Breast epithelium (tissue), 4 donors: ENCODE results near the gene ADAM12. TPM values are rescaled to one million over a fixed set of nuclear protein-coding genes. Genes with fewer than 3 reads are reported as not detected.

Experiments
- DNase-seq, 2 donors: peaks; one replicate each; pipeline ENCODE4 v3.0.0-alpha.2; 2019; ENCODE audit warnings: low spot score in 2 of 2
- H3K27ac ChIP-seq, 2 donors: fragments of 200-600 bp; sonication (generic) in 1 of 2; one replicate each; pipeline ENCODE4 v1.5.1; 2016 to 2019; ENCODE audit warnings: mild to moderate bottlenecking in 1 of 2
- H3K27me3 ChIP-seq, 2 donors: fragments of 200-600 bp; sonication (generic) in 1 of 2; one replicate each; pipeline versions ENCODE4 v1.5.1 to v1.6.0; 2017 to 2019; ENCODE audit warnings: control low read depth in 1 of 2, mild to moderate bottlenecking in 1 of 2
- H3K36me3 ChIP-seq: fragments of 200-600 bp; one replicate; pipeline ENCODE4 v1.5.1; 2019
- H3K4me1 ChIP-seq, 2 donors: fragments of 200-600 bp; sonication (generic); one replicate each; pipeline ENCODE4 v1.5.1; 2016 to 2019; ENCODE audit warnings: control low read depth in 1 of 2
- H3K4me3 ChIP-seq, 3 donors: fragments of 200-600 bp; sonication (generic); 1 replicate in 2 of 3; 2 replicates in 1 of 3; pipeline ENCODE4 v1.5.1; 2016 to 2019; ENCODE audit warnings: mild to moderate bottlenecking in 3 of 3, moderate library complexity in 2 of 3
- H3K9me3 ChIP-seq, 2 donors: fragments of 200-600 bp; sonication (generic) in 1 of 2; one replicate each; pipeline ENCODE4 v1.5.1; 2016 to 2019; ENCODE audit warnings: control low read depth in 1 of 2
- POLR2A ChIP-seq: fragments of 450-650 bp; IDR thresholded peaks from one replicate; pipeline ENCODE4 v1.6.1; 2016; ENCODE audit warnings: antibody characterized with exemption, mild to moderate bottlenecking, moderate library complexity
- POLR2AphosphoS5 ChIP-seq, 3 donors: sonication (generic); formaldehyde crosslinking; IDR thresholded peaks; one replicate each; pipeline ENCODE4 v1.6.1; 2017; ENCODE audit warnings: antibody characterized with exemption in 3 of 3
- intact Hi-C: fragments of 100-400 bp; cut with DNase I; formaldehyde crosslinking; loops from one replicate; pipeline ENCODE4 v1.15.1; 2023; ENCODE audit warnings: low total_unique reads
- total RNA-seq, 3 donors: library from RNA; depleted of rRNA; stranded (reverse); fragments of >200 nt; gene quantifications; one replicate each; pipeline ENCODE4 v1.1.0, GENCODE V29; 2016
- TF ChIP-seq, protein P1 (sequence below), 3 donors: fragments of 450-650 bp; IDR thresholded peaks; one replicate each; pipeline ENCODE4 v1.5.1; 2016 to 2017; ENCODE audit warnings: antibody characterized with exemption in 3 of 3, mild to moderate bottlenecking in 3 of 3, moderate library complexity in 3 of 3

ADAM12 gene
- total RNA-seq, 3 donors from 2014 or later, result 8.6 to 16.4 (median 13.9) TPM

DNA sequence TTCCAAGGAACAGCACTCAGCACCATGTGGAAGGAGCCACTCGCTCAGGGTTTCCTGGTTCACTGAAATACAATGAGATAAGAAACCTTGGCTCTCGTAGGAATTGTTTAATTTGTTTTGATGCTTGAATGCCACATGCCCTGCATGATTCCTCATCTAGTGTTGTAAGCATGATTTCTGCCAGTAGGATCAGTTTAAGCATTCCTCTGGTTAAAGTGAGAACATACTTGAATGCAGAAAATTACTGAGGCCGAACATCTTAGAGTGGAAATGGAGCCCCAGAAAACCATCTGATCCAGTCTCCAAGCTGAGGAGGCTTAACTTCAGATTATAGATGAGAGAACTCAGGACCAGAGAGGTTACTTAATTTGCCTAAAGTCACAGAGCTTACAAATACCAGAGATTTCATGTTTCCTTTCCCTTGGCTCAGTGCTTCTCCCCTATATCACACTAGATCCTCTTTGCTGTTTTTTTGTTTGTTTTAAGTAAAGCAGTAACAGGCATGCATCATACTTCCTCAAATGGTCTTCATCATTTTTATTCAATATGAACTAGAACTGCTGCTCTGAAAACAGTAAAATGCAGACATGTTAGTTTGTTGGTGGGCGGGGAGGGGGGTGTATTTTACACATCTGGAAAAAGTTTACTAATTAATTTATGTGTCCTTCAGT is 125.1 kb downstream of the ADAM12 start:
- Histone ChIP-seq H3K9me3 (no peaks in the 10 kb centered on the region), H3K4me1 (peaks cover 5 to 7% of the 10 kb centered on the region in 2 donors), H3K27ac (peak overlapping the region; percentile 79 to 86), H3K27me3 (no peaks in the 10 kb centered on the region), H3K36me3 (no peaks in the 10 kb centered on the region), H3K4me3 (no peak overlapping the region)
- no peak for DNase-seq
- intact Hi-C loops, result no loop called here
- TF ChIP-seq, protein P1, sequence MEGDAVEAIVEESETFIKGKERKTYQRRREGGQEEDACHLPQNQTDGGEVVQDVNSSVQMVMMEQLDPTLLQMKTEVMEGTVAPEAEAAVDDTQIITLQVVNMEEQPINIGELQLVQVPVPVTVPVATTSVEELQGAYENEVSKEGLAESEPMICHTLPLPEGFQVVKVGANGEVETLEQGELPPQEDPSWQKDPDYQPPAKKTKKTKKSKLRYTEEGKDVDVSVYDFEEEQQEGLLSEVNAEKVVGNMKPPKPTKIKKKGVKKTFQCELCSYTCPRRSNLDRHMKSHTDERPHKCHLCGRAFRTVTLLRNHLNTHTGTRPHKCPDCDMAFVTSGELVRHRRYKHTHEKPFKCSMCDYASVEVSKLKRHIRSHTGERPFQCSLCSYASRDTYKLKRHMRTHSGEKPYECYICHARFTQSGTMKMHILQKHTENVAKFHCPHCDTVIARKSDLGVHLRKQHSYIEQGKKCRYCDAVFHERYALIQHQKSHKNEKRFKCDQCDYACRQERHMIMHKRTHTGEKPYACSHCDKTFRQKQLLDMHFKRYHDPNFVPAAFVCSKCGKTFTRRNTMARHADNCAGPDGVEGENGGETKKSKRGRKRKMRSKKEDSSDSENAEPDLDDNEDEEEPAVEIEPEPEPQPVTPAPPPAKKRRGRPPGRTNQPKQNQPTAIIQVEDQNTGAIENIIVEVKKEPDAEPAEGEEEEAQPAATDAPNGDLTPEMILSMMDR (IDR thresholded peaks at IDR 0.05), result no peak
- TF ChIP-seq POLR2AphosphoS5 (IDR thresholded peaks at IDR 0.05), result no peak
- no peak for TF ChIP-seq POLR2A

DNA sequence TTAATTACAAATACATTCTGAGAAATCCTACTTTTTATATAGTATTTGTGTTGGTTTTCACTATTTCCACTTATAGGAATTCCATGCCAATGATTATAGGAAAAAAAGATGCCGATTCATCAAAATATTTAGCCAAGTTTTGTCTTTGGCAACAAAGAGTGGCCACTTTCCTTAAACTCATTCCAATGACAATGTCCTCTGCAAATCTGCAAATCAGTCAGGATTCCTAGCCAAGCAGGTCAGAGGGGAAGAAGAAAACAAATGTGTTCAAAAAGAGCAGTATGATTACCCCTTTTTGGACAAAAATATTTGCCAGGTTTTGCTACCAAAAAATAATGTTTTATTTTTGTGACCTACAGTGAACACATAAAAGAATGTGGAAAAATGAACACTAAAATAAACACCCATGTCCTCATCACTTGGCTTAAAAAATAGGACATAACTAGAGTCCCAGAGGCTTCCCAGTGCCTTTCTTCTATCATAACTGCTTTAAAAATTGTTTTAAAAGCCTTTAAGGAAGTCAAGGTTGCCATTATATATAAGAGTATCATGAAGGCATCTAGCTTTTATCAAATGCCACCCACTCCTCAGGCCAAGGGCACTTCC is 125.9 kb downstream of the ADAM12 start:
- peaks cover 5 to 7% of the 10 kb centered on the region in 2 donors for H3K4me1 ChIP-seq
- H3K9me3 ChIP-seq, result no peaks in the 10 kb centered on the region
- H3K27me3 ChIP-seq, result no peaks in the 10 kb centered on the region
- H3K27ac ChIP-seq, result peak overlapping the region; percentile 79 to 86
- no peak for DNase-seq
- no peak overlapping the region for H3K4me3 ChIP-seq
- no peaks in the 10 kb centered on the region for H3K36me3 ChIP-seq
- TF ChIP-seq POLR2A, result no peak
- peak in 1 of 3 donors; percentile 46 for TF ChIP-seq POLR2AphosphoS5 (IDR thresholded peaks at IDR 0.05)
- intact Hi-C loops, result no loop called here

DNA sequence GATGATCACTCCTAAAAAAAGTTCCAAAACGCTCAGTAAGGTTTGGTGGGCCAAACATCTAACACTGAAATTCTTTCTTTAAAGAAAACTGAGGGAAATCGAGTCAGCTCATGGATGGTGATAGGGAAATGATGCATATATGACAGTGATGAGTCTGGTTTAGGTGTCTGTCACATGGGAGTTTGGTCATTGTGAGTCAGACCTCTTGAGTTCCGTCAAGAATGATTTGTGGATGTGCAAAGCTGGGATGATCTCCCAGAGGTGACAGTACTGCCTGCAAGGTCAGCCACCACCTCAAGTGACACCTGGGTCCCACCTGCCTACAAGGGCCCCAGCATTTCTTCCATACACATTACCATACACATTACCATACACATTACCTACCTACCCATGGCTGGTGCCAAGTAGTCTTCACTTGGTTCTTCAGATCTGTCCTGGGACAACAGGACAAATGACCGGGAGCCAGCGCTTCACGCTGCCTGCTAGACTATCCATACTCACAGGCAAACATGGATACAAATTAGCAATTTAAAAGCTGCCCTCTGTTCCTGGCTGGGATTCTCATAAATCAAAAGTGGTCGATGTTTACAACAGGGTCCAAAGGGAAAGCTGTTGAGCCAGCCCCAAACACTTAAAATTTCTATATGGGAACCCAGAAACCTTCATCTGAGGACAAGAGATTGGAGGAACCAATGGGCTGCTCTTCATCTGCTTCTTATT is 128.4 kb downstream of the ADAM12 start:
- Histone ChIP-seq H3K27me3 (no peaks in the 10 kb centered on the region), H3K9me3 (no peaks in the 10 kb centered on the region), H3K4me3 (no peak overlapping the region), H3K36me3 (no peaks in the 10 kb centered on the region), H3K27ac (peak overlapping the region in 1 of 2 donors; percentile 23), H3K4me1 (peaks cover 5 to 9% of the 10 kb centered on the region in 2 donors)
- TF ChIP-seq, protein P1 (IDR thresholded peaks at IDR 0.05), result no peak
- TF ChIP-seq POLR2A, result no peak
- TF ChIP-seq POLR2AphosphoS5 (IDR thresholded peaks at IDR 0.05), result no peak
- intact Hi-C loops, result no loop called here
- no peak for DNase-seq

GRCh38 chr10:126256864-126257263 is 131.4 kb downstream of the ADAM12 start:
- Histone ChIP-seq H3K4me3 (no peak overlapping the region), H3K36me3 (no peaks in the 10 kb centered on the region), H3K27ac (no peak overlapping the region), H3K4me1 (peaks cover 4 to 13% of the 10 kb centered on the region in 2 donors), H3K9me3 (no peaks in the 10 kb centered on the region), H3K27me3 (no peaks in the 10 kb centered on the region)
- no peak for DNase-seq
- intact Hi-C loops, result no loop called here
- TF ChIP-seq POLR2A (no peak), POLR2AphosphoS5 (IDR thresholded peaks at IDR 0.05) (no peak)
- TF ChIP-seq, protein P1 (IDR thresholded peaks at IDR 0.05), result no peak

DNA sequence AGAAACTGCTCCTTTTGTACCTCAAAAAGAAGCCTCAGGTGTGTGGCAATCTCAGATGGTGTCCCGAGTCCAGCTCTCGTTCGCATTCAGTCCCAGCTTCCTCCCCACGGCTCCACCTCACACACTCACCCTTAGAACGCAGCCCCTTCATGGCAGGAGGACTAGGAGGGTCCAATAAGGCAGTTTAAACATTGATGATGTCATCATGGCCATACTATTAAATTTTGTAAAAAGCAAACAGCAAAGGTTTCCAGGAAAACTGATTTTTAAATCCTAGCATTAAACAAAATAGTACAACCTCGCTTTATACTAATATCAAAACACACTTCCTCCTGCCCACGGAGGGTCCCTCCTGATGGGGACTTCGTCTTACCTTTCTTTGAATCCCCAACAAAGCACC is 133.0 kb downstream of the ADAM12 start:
- intact Hi-C loops, result no loop called here

More for the DNA sequence above, 133.0 kb downstream of the ADAM12 start:
- H3K4me3 ChIP-seq, result no peak overlapping the region
- no peak for DNase-seq
- H3K4me1 ChIP-seq, result peaks cover 4 to 13% of the 10 kb centered on the region in 2 donors
- no peaks in the 10 kb centered on the region for H3K27me3 ChIP-seq
- H3K9me3 ChIP-seq, result no peaks in the 10 kb centered on the region
- TF ChIP-seq, protein P1 (IDR thresholded peaks at IDR 0.05), result no peak
- TF ChIP-seq POLR2AphosphoS5 (IDR thresholded peaks at IDR 0.05), result no peak
- no peak for TF ChIP-seq POLR2A
- H3K27ac ChIP-seq, result peak overlapping the region; percentile 78 to 88
- H3K36me3 ChIP-seq, result no peaks in the 10 kb centered on the region
